ENCODE results near the gene C1orf115. TPM values are rescaled to one million over a fixed set of nuclear protein-coding genes. Genes with fewer than 3 reads are reported as not detected.

Gene C1orf115
- total and polyA plus RNA-seq, 4 donors, result 29.6 to 56.6 (median 40.5) TPM

DNA sequence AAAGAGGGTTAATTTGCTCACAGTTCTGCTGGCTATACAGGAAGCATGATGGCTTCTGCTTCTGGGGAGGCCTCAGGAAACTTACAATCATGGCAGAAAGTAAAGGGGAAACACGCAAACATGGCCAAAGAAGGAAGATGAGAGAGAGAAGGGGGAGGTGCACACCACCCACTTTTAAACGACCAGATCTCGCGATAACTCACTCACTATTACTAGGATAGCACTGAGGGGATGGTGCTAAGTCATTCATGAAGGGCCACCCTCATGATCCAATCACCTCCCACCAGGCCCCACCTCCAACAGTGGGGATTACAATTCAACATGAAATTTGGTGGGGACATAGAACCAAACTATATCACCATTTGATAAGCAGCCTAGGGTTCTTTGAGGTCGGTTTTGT, 2.4 kb upstream of the C1orf115 start (continued):
- TF ChIP-seq, protein P1, sequence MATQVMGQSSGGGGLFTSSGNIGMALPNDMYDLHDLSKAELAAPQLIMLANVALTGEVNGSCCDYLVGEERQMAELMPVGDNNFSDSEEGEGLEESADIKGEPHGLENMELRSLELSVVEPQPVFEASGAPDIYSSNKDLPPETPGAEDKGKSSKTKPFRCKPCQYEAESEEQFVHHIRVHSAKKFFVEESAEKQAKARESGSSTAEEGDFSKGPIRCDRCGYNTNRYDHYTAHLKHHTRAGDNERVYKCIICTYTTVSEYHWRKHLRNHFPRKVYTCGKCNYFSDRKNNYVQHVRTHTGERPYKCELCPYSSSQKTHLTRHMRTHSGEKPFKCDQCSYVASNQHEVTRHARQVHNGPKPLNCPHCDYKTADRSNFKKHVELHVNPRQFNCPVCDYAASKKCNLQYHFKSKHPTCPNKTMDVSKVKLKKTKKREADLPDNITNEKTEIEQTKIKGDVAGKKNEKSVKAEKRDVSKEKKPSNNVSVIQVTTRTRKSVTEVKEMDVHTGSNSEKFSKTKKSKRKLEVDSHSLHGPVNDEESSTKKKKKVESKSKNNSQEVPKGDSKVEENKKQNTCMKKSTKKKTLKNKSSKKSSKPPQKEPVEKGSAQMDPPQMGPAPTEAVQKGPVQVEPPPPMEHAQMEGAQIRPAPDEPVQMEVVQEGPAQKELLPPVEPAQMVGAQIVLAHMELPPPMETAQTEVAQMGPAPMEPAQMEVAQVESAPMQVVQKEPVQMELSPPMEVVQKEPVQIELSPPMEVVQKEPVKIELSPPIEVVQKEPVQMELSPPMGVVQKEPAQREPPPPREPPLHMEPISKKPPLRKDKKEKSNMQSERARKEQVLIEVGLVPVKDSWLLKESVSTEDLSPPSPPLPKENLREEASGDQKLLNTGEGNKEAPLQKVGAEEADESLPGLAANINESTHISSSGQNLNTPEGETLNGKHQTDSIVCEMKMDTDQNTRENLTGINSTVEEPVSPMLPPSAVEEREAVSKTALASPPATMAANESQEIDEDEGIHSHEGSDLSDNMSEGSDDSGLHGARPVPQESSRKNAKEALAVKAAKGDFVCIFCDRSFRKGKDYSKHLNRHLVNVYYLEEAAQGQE (IDR thresholded peaks at IDR 0.05), result no peak
- TF ChIP-seq RAD21 (IDR thresholded peaks at IDR 0.05) (no peak), EGR1 (IDR thresholded peaks at IDR 0.05; ENCODE audit: low read depth in 2 of 2) (no peak)

DNA sequence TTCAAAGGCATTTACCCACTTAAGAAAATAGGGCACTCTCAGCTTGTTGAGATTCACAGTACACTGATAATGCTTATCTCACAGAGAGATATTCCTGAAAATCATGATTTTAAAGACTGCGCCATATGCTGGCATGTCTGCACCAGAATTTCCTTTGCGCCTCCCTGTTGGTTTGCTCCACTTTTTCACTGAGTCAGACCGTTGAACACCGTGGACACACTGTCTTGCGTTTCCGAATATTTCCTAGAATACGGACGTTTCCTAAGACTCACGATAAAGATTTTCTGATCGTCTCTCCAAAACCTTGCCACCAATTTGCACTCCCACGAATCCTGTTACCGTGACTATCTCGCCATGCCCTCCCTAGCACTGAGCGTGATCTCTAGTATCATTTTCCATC, 497 bp upstream of the C1orf115 start:
- Histone ChIP-seq H3K27ac (ENCODE audit: low read depth in 1 of 2, low read length in 2 of 2) (no peak overlapping the region), H3K9me3 (ENCODE audit: control insufficient read depth in 4 of 4, low read length in 3 of 4) (no peaks in the 10 kb centered on the region), H3K9ac (ENCODE audit: low read depth in 1 of 2, low read length in 2 of 2) (no peak overlapping the region), H3K4me3 (ENCODE audit: low read depth in 1 of 3, low read length in 3 of 3) (peak overlapping the region; percentile 47 to 70 (median 66)), H3K27me3 (ENCODE audit: control insufficient read depth in 4 of 4, insufficient read depth in 4 of 4, low read length in 3 of 4) (no peaks in the 10 kb centered on the region), H3K36me3 (ENCODE audit: control insufficient read depth in 4 of 4, insufficient read depth in 3 of 4, low read depth in 1 of 4, low read length in 3 of 4) (no peaks in the 10 kb centered on the region), H3K4me1 (ENCODE audit: control insufficient read depth in 4 of 4, insufficient read depth in 4 of 4, low read length in 3 of 4) (peaks cover 4 to 26% (median 19%) of the 10 kb centered on the region in 4 donors)
- no peak for DNase-seq (ENCODE audit: low spot score)
- 52% methylated on average over 14 of the region's 14 CpGs for WGBS
- no peak for TF ChIP-seq JUND (IDR thresholded peaks at IDR 0.05)
- TF ChIP-seq, protein P2, sequence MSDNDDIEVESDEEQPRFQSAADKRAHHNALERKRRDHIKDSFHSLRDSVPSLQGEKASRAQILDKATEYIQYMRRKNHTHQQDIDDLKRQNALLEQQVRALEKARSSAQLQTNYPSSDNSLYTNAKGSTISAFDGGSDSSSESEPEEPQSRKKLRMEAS (IDR thresholded peaks at IDR 0.05), result no peak
- TF ChIP-seq SP1 (IDR thresholded peaks at IDR 0.05), result no peak
- TF ChIP-seq, protein P3, sequence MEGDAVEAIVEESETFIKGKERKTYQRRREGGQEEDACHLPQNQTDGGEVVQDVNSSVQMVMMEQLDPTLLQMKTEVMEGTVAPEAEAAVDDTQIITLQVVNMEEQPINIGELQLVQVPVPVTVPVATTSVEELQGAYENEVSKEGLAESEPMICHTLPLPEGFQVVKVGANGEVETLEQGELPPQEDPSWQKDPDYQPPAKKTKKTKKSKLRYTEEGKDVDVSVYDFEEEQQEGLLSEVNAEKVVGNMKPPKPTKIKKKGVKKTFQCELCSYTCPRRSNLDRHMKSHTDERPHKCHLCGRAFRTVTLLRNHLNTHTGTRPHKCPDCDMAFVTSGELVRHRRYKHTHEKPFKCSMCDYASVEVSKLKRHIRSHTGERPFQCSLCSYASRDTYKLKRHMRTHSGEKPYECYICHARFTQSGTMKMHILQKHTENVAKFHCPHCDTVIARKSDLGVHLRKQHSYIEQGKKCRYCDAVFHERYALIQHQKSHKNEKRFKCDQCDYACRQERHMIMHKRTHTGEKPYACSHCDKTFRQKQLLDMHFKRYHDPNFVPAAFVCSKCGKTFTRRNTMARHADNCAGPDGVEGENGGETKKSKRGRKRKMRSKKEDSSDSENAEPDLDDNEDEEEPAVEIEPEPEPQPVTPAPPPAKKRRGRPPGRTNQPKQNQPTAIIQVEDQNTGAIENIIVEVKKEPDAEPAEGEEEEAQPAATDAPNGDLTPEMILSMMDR (IDR thresholded peaks at IDR 0.05; ENCODE audit: low read depth, low read length, missing input control), result no peak
- TF ChIP-seq TAF1 (conservative IDR thresholded peaks at IDR 0.05), result no peak
- no peak for TF ChIP-seq FOXA1 (IDR thresholded peaks at IDR 0.05)
- TF ChIP-seq EGR1 (IDR thresholded peaks at IDR 0.05; ENCODE audit: low read depth in 2 of 2), result no peak
- TF ChIP-seq, protein P4, sequence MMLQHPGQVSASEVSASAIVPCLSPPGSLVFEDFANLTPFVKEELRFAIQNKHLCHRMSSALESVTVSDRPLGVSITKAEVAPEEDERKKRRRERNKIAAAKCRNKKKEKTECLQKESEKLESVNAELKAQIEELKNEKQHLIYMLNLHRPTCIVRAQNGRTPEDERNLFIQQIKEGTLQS (IDR thresholded peaks at IDR 0.05), result no peak

DNA sequence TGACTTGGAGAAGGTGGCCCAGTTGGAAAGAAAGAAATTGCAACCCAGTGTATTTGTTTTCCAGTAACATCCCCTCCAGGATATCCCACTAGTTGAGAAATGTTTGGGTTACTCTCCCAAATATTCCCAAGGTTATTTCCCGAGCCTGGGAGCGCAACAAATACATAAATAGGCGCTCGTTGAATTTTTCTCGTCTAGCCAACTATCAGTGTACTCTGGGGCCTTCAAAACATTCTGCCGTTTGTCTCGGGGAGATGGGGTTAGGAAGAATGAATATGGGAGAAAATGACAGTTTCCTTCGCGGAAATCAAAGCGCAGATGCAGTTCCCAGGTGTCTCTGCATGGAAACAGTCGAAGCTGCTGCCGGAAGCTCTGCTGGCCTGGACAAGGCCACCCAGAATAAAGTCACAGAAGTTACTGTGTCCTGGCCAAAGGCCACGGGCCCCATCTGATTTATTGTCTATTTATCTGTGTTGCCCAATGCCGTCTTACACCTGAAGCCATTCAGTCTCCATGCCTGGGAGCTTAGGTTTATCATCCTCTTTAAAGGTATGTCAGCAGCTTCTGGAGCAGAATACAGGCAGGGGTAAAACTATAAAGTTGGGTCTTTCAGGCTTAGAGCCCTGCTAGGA, 1.0 kb downstream of the C1orf115 start:
- DNase-seq (ENCODE audit: low spot score), result no peak
- 20% methylated on average over 14 of the region's 14 CpGs for WGBS
- H3K27ac ChIP-seq (ENCODE audit: low read depth in 1 of 2, low read length in 2 of 2), result peak overlapping the region; percentile 85 to 87
- TF ChIP-seq HNF4A (conservative IDR thresholded peaks at IDR 0.05) (peak; percentile 70 to 81), JUND (IDR thresholded peaks at IDR 0.05) (peak in 1 of 2 donors; percentile 56), GABPA (IDR thresholded peaks at IDR 0.05 in 1 of 2, conservative IDR thresholded peaks at IDR 0.05 in 1 of 2) (peak in 1 of 2 donors; percentile 51), SP1 (IDR thresholded peaks at IDR 0.05) (peak; percentile 34), NR2F2 (IDR thresholded peaks at IDR 0.05) (no peak), RXRA (IDR thresholded peaks at IDR 0.05) (peak in 1 of 2 donors; percentile 62), RAD21 (IDR thresholded peaks at IDR 0.05) (peak in 1 of 2 donors; percentile 54), FOXA2 (IDR thresholded peaks at IDR 0.05) (peak; percentile 34)
- TF ChIP-seq, protein P2 (IDR thresholded peaks at IDR 0.05), result peak; percentile 95
- TF ChIP-seq, protein P5, sequence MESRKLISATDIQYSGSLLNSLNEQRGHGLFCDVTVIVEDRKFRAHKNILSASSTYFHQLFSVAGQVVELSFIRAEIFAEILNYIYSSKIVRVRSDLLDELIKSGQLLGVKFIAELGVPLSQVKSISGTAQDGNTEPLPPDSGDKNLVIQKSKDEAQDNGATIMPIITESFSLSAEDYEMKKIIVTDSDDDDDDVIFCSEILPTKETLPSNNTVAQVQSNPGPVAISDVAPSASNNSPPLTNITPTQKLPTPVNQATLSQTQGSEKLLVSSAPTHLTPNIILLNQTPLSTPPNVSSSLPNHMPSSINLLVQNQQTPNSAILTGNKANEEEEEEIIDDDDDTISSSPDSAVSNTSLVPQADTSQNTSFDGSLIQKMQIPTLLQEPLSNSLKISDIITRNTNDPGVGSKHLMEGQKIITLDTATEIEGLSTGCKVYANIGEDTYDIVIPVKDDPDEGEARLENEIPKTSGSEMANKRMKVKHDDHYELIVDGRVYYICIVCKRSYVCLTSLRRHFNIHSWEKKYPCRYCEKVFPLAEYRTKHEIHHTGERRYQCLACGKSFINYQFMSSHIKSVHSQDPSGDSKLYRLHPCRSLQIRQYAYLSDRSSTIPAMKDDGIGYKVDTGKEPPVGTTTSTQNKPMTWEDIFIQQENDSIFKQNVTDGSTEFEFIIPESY (IDR thresholded peaks at IDR 0.05), result peak; percentile 49
- TF ChIP-seq, protein P3 (IDR thresholded peaks at IDR 0.05; ENCODE audit: low read depth, low read length, missing input control), result no peak

More for the DNA sequence above, 1.0 kb downstream of the C1orf115 start:
- H3K27me3 ChIP-seq (ENCODE audit: control insufficient read depth in 4 of 4, insufficient read depth in 4 of 4, low read length in 3 of 4), result no peaks in the 10 kb centered on the region
- H3K9ac ChIP-seq (ENCODE audit: low read depth in 1 of 2, low read length in 2 of 2), result peak overlapping the region; percentile 8 to 82
- H3K4me3 ChIP-seq (ENCODE audit: low read depth in 1 of 3, low read length in 3 of 3), result peak overlapping the region; percentile 66 to 70 (median 69)
- H3K4me1 ChIP-seq (ENCODE audit: control insufficient read depth in 4 of 4, insufficient read depth in 4 of 4, low read length in 3 of 4), result peaks cover 4 to 29% (median 19%) of the 10 kb centered on the region in 4 donors
- H3K36me3 ChIP-seq (ENCODE audit: control insufficient read depth in 4 of 4, insufficient read depth in 3 of 4, low read depth in 1 of 4, low read length in 3 of 4), result peaks cover 0 to 3% (median 0%) of the 10 kb centered on the region in 4 donors
- no peaks in the 10 kb centered on the region for H3K9me3 ChIP-seq (ENCODE audit: control insufficient read depth in 4 of 4, low read length in 3 of 4)
